GM13976 (cell line): ENCODE data around the gene ARMCX6.
"Not testable (repeated sequence)": the region's sequence is repeated elsewhere in the genome, so short reads cannot be mapped to it uniquely, and the experiment has no call there.

Experiments
- DNase-seq: peaks from one replicate; pipeline ENCODE4 v3.0.0; 2012; ENCODE audit warnings: low spot score
- in situ Hi-C: fragments of 300-500 bp; cut with MboI; formaldehyde crosslinking; loops from one replicate; pipeline ENCODE4 v1.12.0; 2022; ENCODE audit warnings: low sequenced_read_pairs, mixed read lengths, inconsistent platforms; ENCODE audit not compliant: unreplicated experiment
- TF ChIP-seq, protein P1 (sequence below): IDR thresholded peaks from 2 replicates; pipeline ENCODE4 v1.5.1; 2012; ENCODE audit warnings: borderline replicate concordance, mild to moderate bottlenecking; ENCODE audit not compliant: insufficient read depth; ENCODE audit errors: extremely low read depth, missing control alignments, control extremely low read depth

ARMCX6 gene

DNA sequence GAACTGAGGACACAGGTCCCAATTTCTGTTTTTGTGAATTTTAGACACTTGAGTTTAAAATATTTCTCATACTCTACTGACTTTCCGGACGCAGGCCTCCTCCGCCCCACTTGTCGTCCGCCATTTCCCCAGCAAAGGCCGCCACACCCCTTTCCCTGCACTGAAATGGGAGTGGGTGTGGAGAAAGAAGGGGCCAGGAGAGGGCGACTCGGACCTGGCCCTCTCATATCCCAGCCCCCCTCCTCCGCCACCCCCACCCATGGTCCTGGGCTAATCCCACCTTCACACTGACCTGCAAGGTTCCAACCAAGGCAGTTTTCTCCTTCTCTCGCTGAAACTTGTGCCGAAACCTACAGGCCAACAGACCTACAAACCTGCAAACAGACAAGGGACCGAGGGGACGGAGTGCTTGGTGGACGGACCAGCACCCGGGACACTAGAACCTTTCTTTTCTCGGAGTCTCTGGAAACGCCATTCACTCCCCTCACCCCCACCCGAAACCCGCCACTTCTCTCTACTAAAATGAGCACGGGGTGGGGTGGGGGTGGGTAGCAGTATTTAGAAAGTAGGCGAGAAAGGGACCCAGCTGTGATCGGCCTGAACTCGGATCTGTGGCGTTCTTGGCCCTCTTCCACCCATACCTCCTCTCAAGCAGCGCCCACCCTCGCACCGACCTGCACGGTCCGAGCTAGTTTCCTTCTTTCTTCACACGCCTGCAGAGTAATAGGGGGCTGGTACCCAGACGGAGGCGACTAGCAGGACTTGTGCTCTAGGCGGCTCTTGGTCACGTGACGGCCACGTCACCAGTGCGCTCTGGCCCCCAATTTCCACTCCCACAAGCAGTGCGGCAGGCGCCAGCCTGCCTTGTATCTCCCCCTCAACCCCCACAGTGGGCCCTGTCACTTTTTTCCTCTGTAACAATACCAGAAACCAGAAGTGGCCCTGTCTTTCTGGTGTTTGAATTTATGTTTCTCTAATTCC is at the start of gene ARMCX6:
Gene ARMCX6, minus strand, starts transcription at position 790 of the 981 bp plus-strand sequence. CDS start 1,380 bp downstream, outside the sequence.
- TF ChIP-seq, protein P1, sequence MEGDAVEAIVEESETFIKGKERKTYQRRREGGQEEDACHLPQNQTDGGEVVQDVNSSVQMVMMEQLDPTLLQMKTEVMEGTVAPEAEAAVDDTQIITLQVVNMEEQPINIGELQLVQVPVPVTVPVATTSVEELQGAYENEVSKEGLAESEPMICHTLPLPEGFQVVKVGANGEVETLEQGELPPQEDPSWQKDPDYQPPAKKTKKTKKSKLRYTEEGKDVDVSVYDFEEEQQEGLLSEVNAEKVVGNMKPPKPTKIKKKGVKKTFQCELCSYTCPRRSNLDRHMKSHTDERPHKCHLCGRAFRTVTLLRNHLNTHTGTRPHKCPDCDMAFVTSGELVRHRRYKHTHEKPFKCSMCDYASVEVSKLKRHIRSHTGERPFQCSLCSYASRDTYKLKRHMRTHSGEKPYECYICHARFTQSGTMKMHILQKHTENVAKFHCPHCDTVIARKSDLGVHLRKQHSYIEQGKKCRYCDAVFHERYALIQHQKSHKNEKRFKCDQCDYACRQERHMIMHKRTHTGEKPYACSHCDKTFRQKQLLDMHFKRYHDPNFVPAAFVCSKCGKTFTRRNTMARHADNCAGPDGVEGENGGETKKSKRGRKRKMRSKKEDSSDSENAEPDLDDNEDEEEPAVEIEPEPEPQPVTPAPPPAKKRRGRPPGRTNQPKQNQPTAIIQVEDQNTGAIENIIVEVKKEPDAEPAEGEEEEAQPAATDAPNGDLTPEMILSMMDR: peak; percentile 18
- peak; percentile 76 for DNase-seq
- in situ Hi-C loops: no loop called here

DNA sequence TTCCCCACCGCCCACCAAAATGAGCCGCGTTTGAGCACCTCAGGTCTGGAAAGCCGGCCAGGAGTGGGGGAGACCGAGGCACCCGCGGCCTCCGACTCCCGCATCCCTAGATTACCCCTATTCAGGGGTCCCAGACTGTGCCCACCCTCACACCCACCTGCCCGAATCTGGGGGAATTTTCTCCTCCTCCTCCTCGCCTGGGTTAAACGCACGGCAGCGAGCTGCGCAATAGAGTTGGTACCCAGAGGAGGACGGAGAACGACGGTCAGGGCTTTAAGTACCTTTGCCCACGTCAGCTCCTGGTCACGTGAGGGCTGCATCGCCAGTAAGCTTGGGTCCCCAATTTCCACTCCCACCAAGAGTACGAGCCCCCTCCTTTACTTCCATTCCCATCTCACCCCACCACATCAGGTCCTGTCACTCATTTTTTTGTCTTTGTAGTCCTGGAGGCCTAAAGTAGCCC is 41.8 kb upstream of the ARMCX6 start, which contains the start of gene ARMCX2:
Gene ARMCX2, minus strand, starts transcription at position 250 of the 463 bp plus-strand sequence. CDS start 2,262 bp downstream, outside the sequence.
- in situ Hi-C loops: no loop called here
- TF ChIP-seq, protein P1: no peak
- DNase-seq: peak; percentile 66

DNA sequence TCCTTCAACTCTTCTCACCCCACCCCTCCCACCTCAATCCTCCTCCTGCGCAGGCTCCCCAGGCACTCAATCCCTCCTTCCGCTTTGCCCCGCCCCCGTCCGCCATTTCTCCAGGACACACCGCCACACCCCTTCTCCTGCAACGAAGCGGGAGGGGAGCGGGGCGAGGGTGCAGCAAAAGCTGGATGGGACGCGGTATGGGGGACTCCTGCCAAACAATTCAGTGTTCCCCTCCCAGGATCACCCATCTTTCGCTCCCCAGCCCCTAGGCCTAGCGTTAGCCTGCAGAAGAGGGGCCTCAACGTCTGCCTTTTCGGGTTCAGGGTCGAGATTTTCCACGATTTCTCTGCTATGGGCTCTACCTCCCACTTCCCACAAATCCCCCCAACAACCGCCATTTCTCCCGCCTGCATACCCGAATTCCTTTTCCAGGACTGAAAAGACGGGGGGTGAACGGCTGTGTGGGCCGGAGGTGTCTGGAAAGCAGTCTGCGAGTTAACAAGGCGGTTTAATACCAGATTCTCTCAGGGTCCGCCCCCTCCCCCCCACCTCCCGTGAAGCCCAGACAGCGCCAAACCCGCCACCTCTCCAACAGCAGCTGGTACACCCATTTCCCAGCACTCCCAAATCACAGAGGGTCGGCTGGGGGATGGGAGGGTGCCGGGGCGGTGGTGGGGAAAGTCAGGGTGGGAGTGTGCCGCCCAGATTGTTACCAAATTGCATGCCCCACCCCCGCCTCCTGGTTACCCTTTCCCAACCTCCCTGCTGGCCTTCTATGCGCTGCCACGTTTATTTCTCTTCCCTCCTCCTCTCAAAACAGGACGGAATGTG is 41.1 kb upstream of the ARMCX6 start:
- DNase-seq: peak; percentile 70
- TF ChIP-seq, protein P1: no peak

DNA sequence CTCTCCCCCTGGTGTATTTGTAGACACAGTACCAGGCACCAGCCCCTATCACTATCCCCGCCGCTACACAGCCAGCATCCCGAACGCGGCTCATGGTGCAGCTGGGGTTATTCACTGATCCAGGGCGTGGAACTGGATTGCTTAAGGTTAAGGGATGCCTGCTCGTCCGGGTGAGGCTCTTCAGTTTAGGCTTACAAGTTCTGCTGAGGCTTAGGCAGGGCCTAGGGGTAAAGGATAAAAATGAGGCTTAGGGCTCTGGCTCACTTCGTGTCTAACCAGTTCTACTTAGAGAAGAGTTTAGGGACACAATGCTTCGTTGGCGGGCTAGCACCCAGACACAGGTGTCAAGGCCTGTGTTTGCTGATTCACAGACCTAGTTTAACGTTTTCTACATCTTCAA is 39.7 kb upstream of the ARMCX6 start:
- TF ChIP-seq, protein P1: no peak
- in situ Hi-C loops: no loop called here
- DNase-seq: no peak

More for the DNA sequence above, 41.1 kb upstream of the ARMCX6 start:
- in situ Hi-C loops: no loop called here

DNA sequence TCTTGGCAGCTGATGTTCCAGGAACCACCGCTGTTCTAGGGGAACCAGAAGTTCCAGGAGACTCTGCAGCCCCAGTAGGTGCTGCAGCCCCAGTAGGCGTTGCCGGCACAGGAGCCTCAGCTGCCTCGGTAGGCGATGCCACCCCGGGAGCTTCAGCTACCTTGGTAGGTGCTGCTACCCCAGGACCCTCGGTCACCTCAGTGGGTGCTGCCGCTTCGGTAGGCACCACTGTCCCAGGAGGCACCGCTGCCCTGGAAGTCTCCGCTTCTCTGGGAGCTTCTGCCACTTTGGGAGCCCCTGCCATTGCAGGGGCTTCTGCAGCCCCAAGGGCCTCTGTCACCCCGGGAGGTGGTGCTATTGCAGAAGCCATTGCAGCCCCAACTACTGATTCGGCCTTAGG is 39.0 kb upstream of the ARMCX6 start:
- DNase-seq: no peak
- TF ChIP-seq, protein P1: no peak
- in situ Hi-C loops: no loop called here

DNA sequence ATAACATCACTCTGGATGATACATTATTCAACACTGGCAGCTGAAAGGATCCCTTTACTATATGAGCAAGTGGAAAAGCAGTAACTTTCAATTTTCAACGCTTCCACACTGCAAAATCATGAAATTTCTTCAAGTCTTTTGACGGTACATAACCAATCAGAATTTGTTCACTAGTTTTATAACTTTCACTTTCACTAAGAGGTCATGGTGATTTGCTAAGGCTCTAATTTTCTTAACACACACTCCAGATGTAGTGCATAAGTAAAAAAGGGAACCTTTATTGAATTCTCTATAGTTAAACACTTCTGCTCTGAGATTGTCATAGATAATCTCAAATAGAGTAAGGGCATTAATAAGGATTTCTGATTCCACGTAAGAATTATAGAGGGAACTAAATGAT is 37.7 kb upstream of the ARMCX6 start:
- in situ Hi-C loops: no loop called here
- no peak for DNase-seq
- TF ChIP-seq, protein P1: no peak

DNA sequence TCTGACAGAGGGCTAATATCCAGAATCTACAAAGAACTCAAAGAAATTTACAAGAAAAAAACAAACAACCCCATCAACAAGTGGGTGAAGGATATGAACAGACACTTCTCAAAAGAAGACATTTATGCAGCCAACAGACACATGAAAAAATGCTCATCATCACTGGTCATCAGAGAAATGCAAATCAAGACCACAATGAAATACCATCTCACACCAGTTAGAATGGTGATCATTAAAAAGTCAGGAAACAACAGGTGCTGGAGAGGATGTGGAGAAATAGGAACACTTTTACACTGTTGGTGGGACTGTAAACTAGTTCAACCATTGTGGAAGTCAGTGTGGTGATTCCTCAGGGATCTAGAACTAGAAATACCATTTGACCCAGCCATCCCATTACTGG is 29.9 kb upstream of the ARMCX6 start:
- in situ Hi-C loops, DNase-seq: not testable (repeated sequence)
